Activated naive CD4-positive, alpha-beta T cell treated with anti-CD3 and anti-CD28 coated beads, Interleukin-2, amount 50 U/mL, for 24 hours (primary cell): ENCODE data around the gene MAGI1.
"Not testable (repeated sequence)": the region's sequence is repeated elsewhere in the genome, so short reads cannot be mapped to it uniquely, and the experiment has no call there.

Experiments
- H3K27ac Mint-ChIP-seq: one replicate; pipeline ENCODE4 v1.8.0; 2021; ENCODE audit warnings: mild to moderate bottlenecking, mixed read lengths
- H3K27me3 Mint-ChIP-seq: one replicate; pipeline ENCODE4 v1.8.0; 2021; ENCODE audit warnings: mixed read lengths
- H3K36me3 Mint-ChIP-seq: one replicate; pipeline ENCODE4 v1.8.0; 2021; ENCODE audit warnings: mixed read lengths
- H3K4me1 Mint-ChIP-seq: one replicate; pipeline ENCODE4 v1.8.0; 2021; ENCODE audit warnings: mixed read lengths
- H3K4me3 Mint-ChIP-seq: one replicate; pipeline ENCODE4 v1.8.0; 2021; ENCODE audit warnings: mild to moderate bottlenecking, mixed read lengths
- H3K9me3 Mint-ChIP-seq: one replicate; pipeline ENCODE4 v1.8.0; 2021; ENCODE audit warnings: mixed read lengths

The MAGI1 gene

DNA sequence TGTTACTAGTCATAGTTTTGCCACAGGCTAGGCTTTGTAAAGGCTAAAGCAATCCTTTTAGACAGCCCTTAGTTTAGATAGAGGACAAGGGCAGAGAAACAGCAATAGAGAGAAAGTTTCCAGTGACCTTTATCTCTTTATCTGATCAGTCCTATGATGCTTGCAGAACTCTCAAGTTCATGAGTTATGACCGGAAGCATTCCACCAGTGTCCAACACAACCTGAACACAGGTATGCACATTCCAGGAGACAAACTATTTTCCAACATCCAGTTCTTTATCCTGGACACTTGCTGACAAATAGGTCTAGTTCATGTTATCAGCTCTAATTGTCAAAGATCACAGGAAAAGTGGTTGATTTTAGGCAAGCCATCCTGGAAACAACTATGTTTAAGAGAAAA, 422.2 kb downstream of the MAGI1 start:
- H3K9me3 Mint-ChIP-seq: peaks cover 6% of the 10 kb centered on the region
- no peaks in the 10 kb centered on the region for H3K36me3 Mint-ChIP-seq
- H3K27ac Mint-ChIP-seq: no peak overlapping the region
- H3K27me3 Mint-ChIP-seq: no peaks in the 10 kb centered on the region
- H3K4me1 Mint-ChIP-seq: no peaks in the 10 kb centered on the region
- H3K4me3 Mint-ChIP-seq: no peak overlapping the region

DNA sequence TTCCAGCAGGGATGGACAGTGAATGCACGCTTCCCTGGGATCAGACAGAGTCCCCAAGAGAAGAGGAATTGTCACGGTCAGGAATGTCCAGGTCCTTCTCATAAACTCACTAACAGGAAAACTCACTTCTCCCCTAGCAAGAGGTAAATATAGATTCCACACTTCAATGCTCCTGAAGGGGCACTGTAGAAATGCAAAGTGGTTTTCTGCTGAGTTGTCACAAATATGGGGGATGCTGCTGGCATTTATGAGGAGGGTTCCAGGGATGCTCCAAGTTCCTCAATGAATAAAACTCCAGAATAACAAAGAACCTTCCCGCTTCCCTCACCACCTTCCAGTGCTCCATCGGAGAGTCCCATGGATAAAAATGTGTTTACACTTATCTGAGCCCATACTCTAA, 423.4 kb downstream of the MAGI1 start:
- Mint-ChIP-seq H3K9me3 (peaks cover 6% of the 10 kb centered on the region), H3K27me3 (no peaks in the 10 kb centered on the region), H3K27ac (no peak overlapping the region), H3K4me3 (no peak overlapping the region), H3K36me3 (no peaks in the 10 kb centered on the region), H3K4me1 (no peaks in the 10 kb centered on the region)

DNA sequence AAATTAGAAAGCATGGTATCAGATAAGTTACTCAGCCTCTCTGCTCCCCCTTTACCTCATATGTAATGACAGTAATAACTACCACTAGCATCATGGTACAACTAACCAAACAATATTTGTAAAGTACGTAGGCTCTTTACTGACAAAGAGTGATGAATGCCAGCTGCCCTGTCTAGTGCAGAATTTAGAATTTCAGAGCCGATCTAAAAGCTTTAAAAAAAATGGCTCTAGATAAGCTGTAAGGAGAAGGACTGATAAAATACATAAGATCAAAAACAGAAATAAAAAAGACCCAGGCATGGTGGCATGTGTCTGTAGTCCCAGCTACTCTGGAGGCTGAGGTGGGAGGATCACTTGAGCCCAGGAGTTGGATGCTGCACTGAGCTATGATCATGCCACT, 424.1 kb downstream of the MAGI1 start:
- no peaks in the 10 kb centered on the region for H3K36me3 Mint-ChIP-seq
- no peak overlapping the region for H3K4me3 Mint-ChIP-seq
- H3K27me3 Mint-ChIP-seq: no peaks in the 10 kb centered on the region
- H3K9me3 Mint-ChIP-seq: peaks cover 3% of the 10 kb centered on the region
- no peaks in the 10 kb centered on the region for H3K4me1 Mint-ChIP-seq
- no peak overlapping the region for H3K27ac Mint-ChIP-seq

DNA sequence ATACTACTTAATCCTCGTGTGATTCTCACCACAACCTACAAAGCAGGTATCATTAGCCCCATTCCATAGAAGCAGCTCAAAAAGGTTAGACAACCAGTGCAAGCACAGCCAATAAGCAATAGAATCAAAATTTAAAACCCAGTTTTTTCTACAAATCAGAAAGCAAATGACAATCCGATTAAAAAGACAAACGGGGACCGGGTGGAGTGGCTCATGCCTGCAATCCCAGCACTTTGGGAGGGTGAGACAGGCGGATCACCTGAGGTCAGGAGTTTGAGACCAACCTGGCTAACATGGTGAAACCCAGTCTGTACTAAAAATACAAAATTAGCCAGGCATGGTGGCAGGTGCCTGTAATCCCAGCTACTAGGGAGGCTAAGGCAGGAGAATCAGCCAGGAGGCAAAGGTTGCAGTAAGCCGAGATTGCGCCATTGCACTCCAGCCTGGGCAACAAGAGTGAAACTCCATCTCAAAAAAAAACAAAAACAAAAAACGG, 430.7 kb downstream of the MAGI1 start:
- not testable (repeated sequence) for H3K27me3 Mint-ChIP-seq, H3K27ac Mint-ChIP-seq, H3K4me3 Mint-ChIP-seq, H3K4me1 Mint-ChIP-seq, H3K36me3 Mint-ChIP-seq, H3K9me3 Mint-ChIP-seq

DNA sequence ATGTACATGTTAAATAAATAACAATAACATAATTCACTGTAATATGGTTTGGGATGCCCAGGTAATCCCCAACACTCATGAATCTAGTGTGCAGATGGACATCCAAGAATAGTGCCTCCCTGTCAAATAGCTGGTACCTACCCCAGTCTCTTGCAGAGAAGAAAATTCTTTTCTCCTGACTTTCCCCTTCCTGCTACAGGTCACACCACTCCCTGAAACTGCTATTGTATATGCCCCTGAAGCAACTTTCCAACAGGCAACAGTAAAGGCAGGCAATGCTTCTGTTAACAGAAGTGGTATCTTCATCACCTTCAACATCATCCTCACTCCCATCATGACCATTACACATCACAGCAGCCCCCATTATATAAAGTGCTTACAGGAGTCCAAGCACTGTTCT, 431.6 kb downstream of the MAGI1 start:
- H3K27ac Mint-ChIP-seq: no peak overlapping the region
- H3K36me3 Mint-ChIP-seq: no peaks in the 10 kb centered on the region
- H3K27me3 Mint-ChIP-seq: no peaks in the 10 kb centered on the region
- no peak overlapping the region for H3K4me3 Mint-ChIP-seq
- H3K4me1 Mint-ChIP-seq: no peaks in the 10 kb centered on the region
- H3K9me3 Mint-ChIP-seq: no peaks in the 10 kb centered on the region

DNA sequence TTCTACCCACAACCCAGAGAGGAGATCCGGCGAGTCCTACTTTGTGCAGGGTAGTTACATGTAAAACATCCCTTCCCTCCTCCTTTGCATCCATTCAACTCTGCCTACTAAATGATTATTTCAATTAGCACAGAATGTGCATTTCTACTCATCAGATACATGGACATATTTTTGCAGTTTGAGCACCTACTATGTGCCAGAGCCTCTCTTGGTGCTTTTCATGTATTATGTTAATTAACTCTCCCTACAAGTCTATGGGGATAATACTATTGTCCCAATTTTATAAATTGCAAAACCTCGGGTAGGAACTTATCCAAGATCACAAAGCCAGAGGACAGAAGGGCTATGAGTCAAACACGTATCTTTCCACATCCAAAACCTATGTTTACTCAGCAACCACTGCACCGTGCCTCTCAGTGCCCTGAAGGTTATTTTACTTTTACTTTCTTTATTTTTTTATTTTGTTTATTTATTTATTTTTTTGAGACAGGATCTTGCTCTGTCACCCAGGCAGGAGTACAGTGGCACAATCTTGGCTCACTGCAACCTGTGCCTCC, 432.8 kb downstream of the MAGI1 start:
- H3K4me1 Mint-ChIP-seq: no peaks in the 10 kb centered on the region
- H3K9me3 Mint-ChIP-seq: no peaks in the 10 kb centered on the region
- H3K27ac Mint-ChIP-seq: no peak overlapping the region
- no peaks in the 10 kb centered on the region for H3K27me3 Mint-ChIP-seq
- H3K36me3 Mint-ChIP-seq: no peaks in the 10 kb centered on the region
- H3K4me3 Mint-ChIP-seq: no peak overlapping the region

DNA sequence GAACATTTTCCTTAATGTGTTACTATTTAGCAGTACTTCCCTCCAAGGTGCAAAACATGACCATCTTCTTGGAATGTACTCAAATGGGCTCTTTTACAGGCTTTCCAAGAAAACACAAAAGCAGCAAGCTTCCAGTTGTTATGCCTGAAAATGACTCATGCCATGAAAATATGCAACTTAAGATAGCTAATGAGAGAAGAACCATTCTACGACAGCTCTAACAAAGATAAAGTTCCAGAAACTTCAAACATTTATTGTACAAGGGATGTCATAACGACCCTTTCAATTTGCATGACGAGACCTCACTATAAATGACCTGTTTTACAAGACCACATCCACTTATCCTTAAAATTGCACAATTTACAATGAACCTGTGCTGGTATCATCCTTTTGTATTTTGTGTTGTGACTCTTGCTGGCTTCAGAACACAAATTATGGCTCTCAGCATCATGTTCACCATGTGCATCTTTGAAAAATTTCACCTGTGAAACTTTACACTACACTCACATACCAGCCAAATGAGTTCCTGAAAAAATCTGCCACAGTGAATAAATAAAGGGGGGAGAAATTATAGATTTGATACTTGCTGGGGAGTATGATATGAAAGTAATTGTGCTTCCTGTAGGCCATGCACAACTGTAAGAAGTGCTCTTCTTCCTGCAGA, 433.7 kb downstream of the MAGI1 start:
- H3K36me3 Mint-ChIP-seq: no peaks in the 10 kb centered on the region

DNA sequence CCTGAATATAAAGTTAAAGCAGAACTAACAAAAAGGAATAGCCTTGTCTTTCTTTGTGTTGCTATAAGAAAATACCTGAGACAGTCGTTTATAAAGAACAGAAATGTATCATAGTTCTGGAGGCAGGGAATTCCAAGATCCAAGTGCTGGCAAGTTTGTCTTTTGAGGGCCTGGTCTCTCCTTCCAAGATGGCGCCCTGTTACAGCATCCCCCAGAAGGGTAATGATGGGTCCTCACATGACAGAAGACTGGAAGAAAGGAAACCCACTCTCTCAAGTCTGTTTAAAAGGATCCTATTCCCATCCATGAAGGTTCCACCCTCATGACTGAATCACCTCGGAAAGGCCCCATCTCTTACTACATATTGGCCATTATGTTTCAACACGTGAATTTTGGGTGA, 435.1 kb downstream of the MAGI1 start:
- Mint-ChIP-seq H3K4me1 (no peaks in the 10 kb centered on the region), H3K27me3 (peaks cover 6% of the 10 kb centered on the region), H3K27ac (no peak overlapping the region), H3K36me3 (no peaks in the 10 kb centered on the region), H3K4me3 (no peak overlapping the region), H3K9me3 (no peaks in the 10 kb centered on the region)

More for the DNA sequence above, 433.7 kb downstream of the MAGI1 start:
- Mint-ChIP-seq H3K27ac (no peak overlapping the region), H3K27me3 (no peaks in the 10 kb centered on the region), H3K4me1 (no peaks in the 10 kb centered on the region), H3K4me3 (no peak overlapping the region), H3K9me3 (no peaks in the 10 kb centered on the region)

DNA sequence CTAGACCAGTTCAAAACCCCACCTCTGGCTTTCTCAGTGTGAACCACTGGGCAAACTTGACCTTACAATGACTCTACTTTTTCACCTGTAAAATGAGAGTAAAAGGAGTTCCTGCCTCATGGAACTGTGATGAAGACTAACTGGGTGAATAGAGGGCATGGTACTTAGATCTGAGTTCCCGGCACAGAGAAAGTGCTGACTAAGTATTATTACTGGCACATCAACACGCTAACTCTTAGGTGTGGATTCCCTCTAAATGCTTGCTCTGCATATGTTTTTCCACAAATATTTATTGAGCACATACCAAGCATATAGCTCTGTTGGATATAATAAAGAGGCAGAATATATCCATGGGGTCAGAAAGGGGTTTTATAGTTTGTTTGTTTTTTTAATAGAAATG, 437.8 kb downstream of the MAGI1 start:
- Mint-ChIP-seq H3K27ac (no peak overlapping the region), H3K9me3 (no peaks in the 10 kb centered on the region), H3K36me3 (no peaks in the 10 kb centered on the region), H3K4me3 (no peak overlapping the region), H3K27me3 (peaks cover 16% of the 10 kb centered on the region), H3K4me1 (no peaks in the 10 kb centered on the region)

DNA sequence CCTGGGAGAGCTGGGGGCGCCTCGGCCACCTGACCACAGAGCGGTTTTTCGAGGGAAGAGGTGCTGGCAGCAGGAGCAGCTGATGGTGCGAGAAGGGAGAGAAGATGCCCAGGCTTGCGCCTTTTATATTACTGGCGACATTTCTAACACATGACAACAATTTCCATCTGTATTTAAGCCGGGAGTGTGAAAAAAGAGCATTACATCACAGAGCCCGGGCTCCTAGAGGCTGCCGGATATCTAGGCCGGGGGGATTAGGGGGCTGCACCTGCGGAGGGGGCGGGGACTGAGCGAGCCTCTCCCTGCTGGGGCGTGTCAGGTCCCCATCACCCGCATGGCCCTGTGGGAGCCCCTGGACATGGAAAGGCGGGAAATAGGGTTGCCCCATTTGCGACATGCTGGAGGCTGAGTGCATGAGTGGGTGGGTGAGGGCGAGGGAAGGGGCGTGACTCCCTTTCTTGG, 440.7 kb downstream of the MAGI1 start:
- Mint-ChIP-seq H3K27ac (no peak overlapping the region), H3K9me3 (no peaks in the 10 kb centered on the region), H3K4me3 (no peak overlapping the region), H3K36me3 (no peaks in the 10 kb centered on the region), H3K4me1 (no peaks in the 10 kb centered on the region), H3K27me3 (peaks cover 16% of the 10 kb centered on the region)

DNA sequence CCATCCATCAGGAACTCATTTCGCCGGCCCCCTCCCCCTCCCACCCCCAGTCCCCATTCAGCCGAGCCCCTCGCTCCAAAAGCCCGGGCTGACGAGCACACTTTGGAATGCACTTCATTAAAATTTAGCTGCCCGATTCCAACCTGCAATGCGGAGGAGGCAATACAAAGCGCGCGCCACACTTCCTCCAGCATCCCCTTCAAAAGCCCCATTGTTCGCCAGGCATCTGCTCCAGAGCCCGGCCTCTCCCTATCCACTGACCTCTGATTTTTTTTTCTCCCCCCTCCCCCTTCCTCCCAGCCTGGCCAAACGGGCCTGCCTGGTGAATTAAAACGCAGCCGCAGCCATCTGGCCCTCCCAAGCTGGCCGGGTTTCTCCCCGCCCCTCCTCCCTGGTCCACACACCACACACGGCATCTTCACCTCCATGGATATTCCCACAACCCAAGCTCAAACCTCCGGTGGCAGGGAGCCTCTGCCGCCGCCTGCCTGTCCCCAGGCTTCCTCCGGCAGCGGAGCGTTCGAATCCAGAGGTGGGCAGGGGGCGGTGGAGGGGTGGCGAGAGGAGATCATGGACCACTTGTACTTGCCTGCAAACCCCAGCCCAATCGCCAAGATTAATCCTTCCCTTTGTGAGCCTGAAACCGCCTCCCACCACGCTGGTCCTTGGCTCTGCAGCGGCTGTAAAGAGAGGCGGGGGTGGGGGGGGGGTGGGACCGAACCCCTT, 441.3 kb downstream of the MAGI1 start:
- no peak overlapping the region for H3K27ac Mint-ChIP-seq
- no peaks in the 10 kb centered on the region for H3K9me3 Mint-ChIP-seq
- no peaks in the 10 kb centered on the region for H3K4me1 Mint-ChIP-seq
- no peaks in the 10 kb centered on the region for H3K36me3 Mint-ChIP-seq
- peaks cover 16% of the 10 kb centered on the region for H3K27me3 Mint-ChIP-seq
- no peak overlapping the region for H3K4me3 Mint-ChIP-seq

DNA sequence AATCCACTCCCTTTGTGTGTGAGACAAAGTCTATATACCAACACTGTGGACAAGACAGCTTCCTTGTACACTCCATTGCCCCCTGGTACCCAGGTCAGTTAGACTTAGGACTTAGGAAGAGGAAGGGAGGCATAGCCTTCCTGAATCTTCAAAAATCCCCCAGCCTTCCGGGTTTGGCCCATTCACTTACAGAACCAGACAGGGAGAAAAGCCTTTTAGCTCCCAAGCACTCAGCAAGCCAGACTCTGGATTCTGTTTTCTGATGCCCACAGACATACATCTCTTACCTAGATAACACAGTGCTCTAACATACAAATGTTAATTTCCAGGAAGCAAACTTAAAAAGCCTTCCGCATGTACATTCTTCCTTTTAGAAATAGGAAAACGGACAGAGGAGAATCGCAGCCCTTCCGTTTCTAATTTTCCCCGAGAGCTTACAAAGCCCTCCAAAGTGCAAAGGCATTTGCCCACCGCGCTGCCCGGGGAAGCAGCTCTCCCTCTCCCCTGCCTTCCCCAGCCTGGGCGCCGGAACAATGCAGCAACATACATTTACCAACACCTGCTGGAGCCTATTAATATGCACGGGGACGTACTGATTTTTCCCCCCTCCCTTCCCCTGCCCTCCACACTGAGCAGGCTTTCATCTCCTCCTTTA, 442.0 kb downstream of the MAGI1 start:
- Mint-ChIP-seq H3K4me1 (no peaks in the 10 kb centered on the region), H3K9me3 (no peaks in the 10 kb centered on the region), H3K27me3 (peaks cover 16% of the 10 kb centered on the region), H3K27ac (no peak overlapping the region), H3K4me3 (no peak overlapping the region), H3K36me3 (no peaks in the 10 kb centered on the region)

DNA sequence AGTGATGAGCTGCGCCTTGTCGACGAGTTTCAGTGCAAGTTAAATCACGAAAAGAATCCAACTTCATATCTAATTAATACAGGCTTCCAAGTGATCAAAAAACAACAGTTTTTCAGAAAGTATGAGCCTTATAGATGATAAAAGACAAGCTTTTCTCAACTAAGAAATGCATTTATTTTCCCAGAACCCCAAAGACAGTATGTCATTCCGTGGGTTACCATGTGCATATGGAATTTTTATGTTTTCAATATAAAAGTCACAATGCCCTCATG, 442.8 kb downstream of the MAGI1 start:
- Mint-ChIP-seq H3K4me3 (no peak overlapping the region), H3K27me3 (peaks cover 16% of the 10 kb centered on the region), H3K27ac (no peak overlapping the region), H3K36me3 (no peaks in the 10 kb centered on the region), H3K4me1 (no peaks in the 10 kb centered on the region), H3K9me3 (no peaks in the 10 kb centered on the region)

DNA sequence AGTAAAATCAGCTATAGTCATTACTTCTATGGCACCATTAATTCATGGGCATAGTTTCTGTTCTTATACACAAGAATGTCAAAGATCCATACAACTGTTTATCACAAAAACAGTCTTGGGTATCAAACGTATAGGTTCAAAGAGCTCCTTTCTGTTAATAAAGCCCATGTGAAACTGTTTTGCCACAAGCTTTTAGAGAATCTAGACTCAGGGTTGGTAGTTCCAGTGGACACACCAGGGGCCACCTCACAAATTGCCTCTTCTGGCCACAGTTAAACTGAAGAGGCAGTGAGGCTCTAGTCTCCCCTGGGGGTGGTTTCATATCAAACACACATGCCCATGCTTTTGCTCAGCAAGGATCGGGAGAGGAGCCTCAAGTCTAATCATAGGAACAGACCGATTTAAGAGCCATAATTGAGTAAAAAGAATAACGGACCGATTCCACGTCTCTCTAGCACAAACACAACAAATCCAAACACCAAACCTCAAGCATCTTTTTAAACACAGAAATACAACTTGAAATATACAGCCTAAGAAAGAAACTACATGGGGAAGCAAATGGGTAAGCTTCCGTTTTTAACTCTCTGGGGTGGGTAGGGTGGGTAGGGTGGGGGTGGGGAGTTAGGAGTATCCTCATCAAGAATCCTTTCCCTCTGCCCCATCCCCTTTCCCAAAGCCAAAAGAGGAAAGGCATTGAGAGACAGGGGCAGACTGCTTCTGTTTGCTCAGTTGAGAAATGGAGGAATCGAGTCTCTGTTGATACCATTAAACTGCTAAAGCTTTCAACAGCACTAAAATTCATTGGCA, 443.3 kb downstream of the MAGI1 start:
- H3K36me3 Mint-ChIP-seq: no peaks in the 10 kb centered on the region
- no peaks in the 10 kb centered on the region for H3K4me1 Mint-ChIP-seq
- H3K4me3 Mint-ChIP-seq: no peak overlapping the region
- H3K27me3 Mint-ChIP-seq: peaks cover 16% of the 10 kb centered on the region
- no peak overlapping the region for H3K27ac Mint-ChIP-seq
- no peaks in the 10 kb centered on the region for H3K9me3 Mint-ChIP-seq
